HT-29 (cell line): Measurements from ENCODE around the gene HMGXB3. TPM values are rescaled to one million over a fixed set of nuclear protein-coding genes. Genes with fewer than 3 reads are reported as not detected.

ENCODE experiments used
- DNase-seq: peaks from one replicate; pipeline ENCODE4 v3.0.0-alpha.2; 2015; ENCODE audit warnings: low spot score
- small RNA-seq: library from RNA; depleted of rRNA; stranded (forward); fragments of <200 nt; gene quantifications from one replicate; pipeline ENCODE3, GENCODE V24; 2014
- total RNA-seq: library from RNA; depleted of rRNA; stranded (reverse); fragments of >200 nt; shearing (Covaris generic); gene quantifications from 2 replicates; pipeline ENCODE4 v1.2.3, GENCODE V29; 2014; rRNA removed

The HMGXB3 gene
- total RNA-seq, 1 experiment from 2014 or later, result 53.6 TPM

GRCh38 chr5:150092159-150092787 is 91.7 kb downstream of the HMGXB3 start:
- no peak for DNase-seq

- DNase-seq, result no peak
These were observed 96.6 kb downstream of the HMGXB3 start for GRCh38 chr5:150097152-150097551.

- no peak for DNase-seq
These were observed 100.5 kb downstream of the HMGXB3 start for GRCh38 chr5:150101023-150101422.

Small RNA genes within 50 kb of the gene (small RNA-seq; reads per million reads assigned to genes)
- gene RF00019, result not detected

Other genes with a start within 250 kb of the HMGXB3 start
- gene PDE6A, start 55.9 kb upstream of the HMGXB3 start, total RNA-seq, result not detected in 2 replicates
- gene SLC26A2, start 40.0 kb upstream of the HMGXB3 start, total RNA-seq, result 0.91 and 0.94 TPM in 2 replicates
- gene TIGD6, start 85 bp upstream of the HMGXB3 start, total RNA-seq, result 2.8 and 3.1 TPM in 2 replicates
- not detected in 2 replicates for gene CSF1R, start 85.8 kb downstream of the HMGXB3 start, total RNA-seq
- 1.1 TPM in 1 of 2 replicates, not detected in the other for gene PDGFRB, start 155.1 kb downstream of the HMGXB3 start, total RNA-seq
- 3.9 and 6.6 TPM in 2 replicates for gene CDX1, start 166.0 kb downstream of the HMGXB3 start, total RNA-seq
- gene SLC6A7, start 189.3 kb downstream of the HMGXB3 start, total RNA-seq, result 0.66 and 0.76 TPM in 2 replicates